Measurements from ENCODE around the gene ACTN1. TPM values are rescaled to one million over a fixed set of nuclear protein-coding genes. Genes with fewer than 3 reads are reported as not detected.

ACTN1 gene
- total RNA-seq, 4 donors from 2014 or later = 48.1 to 90.4 (median 64.8) TPM

DNA sequence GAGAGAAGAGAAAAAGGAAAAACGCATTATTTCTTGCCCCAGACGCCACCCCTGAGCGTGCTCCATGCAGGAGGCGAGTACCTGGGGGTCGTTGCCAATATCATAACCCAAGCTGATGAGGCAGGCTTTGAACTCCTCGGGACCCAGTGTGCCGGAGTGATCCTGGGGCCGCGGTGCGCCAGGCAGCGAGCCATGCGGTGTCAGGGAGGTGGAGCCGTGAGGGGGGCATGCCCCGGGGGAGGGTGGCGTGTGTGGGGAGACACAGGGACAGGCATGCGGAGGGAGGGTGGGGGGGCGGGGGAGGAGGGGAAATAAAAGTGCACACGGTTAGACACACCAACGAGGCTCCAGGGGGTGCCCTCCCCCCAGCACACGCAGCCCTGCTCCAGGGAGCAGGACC lies 100.2 kb downstream of the ACTN1 start:
- Histone ChIP-seq H3K27ac (no peak overlapping the region), H3K9me3 (no peaks in the 10 kb centered on the region), H3K4me1 (no peaks in the 10 kb centered on the region), H3K4me3 (replicated peaks in 1 of 3) (no peak overlapping the region), H3K36me3 (peaks cover 24 to 30% of the 10 kb centered on the region in 2 donors), H3K27me3 (no peaks in the 10 kb centered on the region)
- 93% methylated on average over 19 of the region's 20 CpGs for WGBS, 2 donors
- intact Hi-C loops (cut with DNase I) = no loop called here
- DNase-seq = no peak
- TF ChIP-seq, protein P1, sequence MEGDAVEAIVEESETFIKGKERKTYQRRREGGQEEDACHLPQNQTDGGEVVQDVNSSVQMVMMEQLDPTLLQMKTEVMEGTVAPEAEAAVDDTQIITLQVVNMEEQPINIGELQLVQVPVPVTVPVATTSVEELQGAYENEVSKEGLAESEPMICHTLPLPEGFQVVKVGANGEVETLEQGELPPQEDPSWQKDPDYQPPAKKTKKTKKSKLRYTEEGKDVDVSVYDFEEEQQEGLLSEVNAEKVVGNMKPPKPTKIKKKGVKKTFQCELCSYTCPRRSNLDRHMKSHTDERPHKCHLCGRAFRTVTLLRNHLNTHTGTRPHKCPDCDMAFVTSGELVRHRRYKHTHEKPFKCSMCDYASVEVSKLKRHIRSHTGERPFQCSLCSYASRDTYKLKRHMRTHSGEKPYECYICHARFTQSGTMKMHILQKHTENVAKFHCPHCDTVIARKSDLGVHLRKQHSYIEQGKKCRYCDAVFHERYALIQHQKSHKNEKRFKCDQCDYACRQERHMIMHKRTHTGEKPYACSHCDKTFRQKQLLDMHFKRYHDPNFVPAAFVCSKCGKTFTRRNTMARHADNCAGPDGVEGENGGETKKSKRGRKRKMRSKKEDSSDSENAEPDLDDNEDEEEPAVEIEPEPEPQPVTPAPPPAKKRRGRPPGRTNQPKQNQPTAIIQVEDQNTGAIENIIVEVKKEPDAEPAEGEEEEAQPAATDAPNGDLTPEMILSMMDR (IDR thresholded peaks at IDR 0.05) = no peak
- TF ChIP-seq POLR2A (IDR thresholded peaks at IDR 0.05) = no peak

DNA sequence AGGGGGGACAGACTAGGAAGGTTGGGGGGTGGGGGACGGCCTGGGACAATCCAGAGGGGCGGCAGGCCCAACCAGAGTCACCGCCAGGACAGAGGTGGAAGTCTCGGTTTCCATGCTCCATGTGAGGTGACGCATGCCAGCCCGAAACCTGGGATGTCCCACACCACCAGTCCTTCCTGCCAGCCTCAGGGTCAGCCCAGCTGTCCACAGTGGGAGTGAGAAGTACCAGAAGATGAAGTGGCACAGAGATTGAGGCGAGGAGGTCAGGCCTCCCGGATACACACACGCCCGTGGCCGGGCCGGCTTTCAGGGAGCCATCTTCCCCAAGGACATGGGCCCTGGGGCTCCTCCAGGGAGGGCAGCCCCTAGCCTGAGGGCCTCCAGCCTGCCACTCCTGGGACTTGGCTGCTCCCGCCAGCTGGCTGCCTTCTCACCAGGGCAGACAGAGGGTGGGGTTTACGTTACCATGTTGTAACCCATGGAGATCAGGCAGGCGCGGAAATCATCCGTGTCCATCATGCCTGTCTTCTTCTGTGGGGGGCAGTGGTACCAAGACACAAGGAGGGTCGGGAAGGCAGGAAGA lies 101.0 kb downstream of the ACTN1 start:
- no peaks in the 10 kb centered on the region for H3K9me3 ChIP-seq
- no peak for DNase-seq
- H3K36me3 ChIP-seq = peaks cover 31 to 33% of the 10 kb centered on the region in 2 donors
- no peak for TF ChIP-seq POLR2A (IDR thresholded peaks at IDR 0.05)
- TF ChIP-seq, protein P1 (IDR thresholded peaks at IDR 0.05) = no peak
- H3K27ac ChIP-seq = no peak overlapping the region
- WGBS, 2 donors = 96% methylated on average over 6 to 10 of the region's 18 CpGs
- no peaks in the 10 kb centered on the region for H3K4me1 ChIP-seq
- intact Hi-C loops (cut with DNase I) = no loop called here
- H3K27me3 ChIP-seq = no peaks in the 10 kb centered on the region
- no peak overlapping the region for H3K4me3 ChIP-seq (replicated peaks in 1 of 3)

DNA sequence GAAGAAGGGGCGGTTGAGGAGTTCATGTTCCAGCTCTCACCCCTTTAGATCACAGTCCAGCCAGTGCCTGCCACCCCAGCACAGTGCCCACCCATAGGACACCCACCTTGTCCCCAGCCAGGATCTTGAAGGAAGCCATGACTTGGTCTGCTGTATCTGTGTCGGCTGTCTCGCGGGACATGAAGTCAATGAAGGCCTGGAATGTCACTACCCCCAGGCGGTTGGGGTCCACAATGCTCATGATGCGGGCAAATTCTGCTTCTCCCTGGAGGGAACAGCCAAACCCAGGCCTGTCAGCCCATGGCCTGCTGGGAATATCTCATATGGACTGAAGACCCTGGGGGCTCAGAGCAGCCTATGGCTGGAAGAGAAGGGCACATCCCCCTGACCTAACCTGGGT lies 102.1 kb downstream of the ACTN1 start:
- Histone ChIP-seq H3K4me1 (no peaks in the 10 kb centered on the region), H3K27ac (no peak overlapping the region), H3K9me3 (no peaks in the 10 kb centered on the region), H3K4me3 (replicated peaks in 1 of 3) (no peak overlapping the region), H3K36me3 (peaks cover 25 to 35% of the 10 kb centered on the region in 2 donors), H3K27me3 (no peaks in the 10 kb centered on the region)
- 92 to 100% methylated on average over 4 to 6 of the region's 6 CpGs for WGBS, 2 donors
- no peak for TF ChIP-seq POLR2A (IDR thresholded peaks at IDR 0.05)
- TF ChIP-seq, protein P1 (IDR thresholded peaks at IDR 0.05) = no peak
- intact Hi-C loops (cut with DNase I) = no loop called here
- no peak for DNase-seq

DNA sequence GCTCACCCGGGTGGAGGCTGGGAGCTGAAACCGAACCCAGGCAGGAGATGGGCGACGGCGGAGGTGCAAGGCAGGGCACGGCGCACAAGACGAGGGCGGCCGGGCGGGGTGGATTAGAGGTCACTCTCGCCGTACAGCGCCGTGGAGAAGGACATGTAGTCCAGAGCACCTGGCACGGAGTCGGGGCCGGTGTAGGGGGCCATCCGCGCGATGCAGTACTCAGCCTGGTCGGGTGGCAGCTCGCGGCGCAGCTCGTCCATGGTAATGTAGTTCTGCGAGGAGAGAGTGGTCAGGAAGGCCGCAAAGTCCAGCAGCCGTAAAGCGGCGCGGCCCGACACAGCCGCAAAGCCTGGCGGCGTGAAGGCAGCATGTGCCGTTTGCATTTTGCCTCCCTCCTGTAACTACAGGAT lies 104.4 kb downstream of the ACTN1 start:
- Histone ChIP-seq H3K4me3 (replicated peaks in 1 of 3) (no peak overlapping the region), H3K27me3 (no peaks in the 10 kb centered on the region), H3K9me3 (no peaks in the 10 kb centered on the region), H3K36me3 (peaks cover 19 to 34% of the 10 kb centered on the region in 2 donors), H3K27ac (no peak overlapping the region), H3K4me1 (no peaks in the 10 kb centered on the region)
- intact Hi-C loops (cut with DNase I) = no loop called here
- 90 to 97% methylated on average over 37 of the region's 37 CpGs for WGBS, 2 donors
- DNase-seq = peak in 1 of 2 donors; percentile 14
- TF ChIP-seq, protein P1 (IDR thresholded peaks at IDR 0.05) = no peak
- TF ChIP-seq POLR2A (IDR thresholded peaks at IDR 0.05) = no peak

DNA sequence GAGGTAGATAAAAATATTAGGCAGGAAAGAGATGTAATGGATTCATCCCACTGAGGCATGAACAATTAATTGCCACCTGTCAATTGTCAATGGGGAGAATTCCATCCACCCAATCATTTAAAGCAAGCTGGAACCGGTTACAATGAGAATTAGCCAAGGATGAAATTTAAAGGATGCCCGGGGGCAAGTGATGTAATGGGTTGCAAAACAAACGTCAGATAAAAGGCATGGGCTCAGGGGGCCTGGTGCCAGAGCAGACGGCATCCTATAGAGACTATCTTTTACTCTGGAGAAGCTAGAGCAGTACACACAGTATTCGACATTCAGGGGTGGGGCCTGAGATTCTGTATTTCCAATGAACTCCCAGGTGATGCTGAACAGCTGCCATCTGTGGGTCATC lies 105.7 kb downstream of the ACTN1 start:
- Histone ChIP-seq H3K4me3 (replicated peaks in 1 of 3) (no peak overlapping the region), H3K4me1 (no peaks in the 10 kb centered on the region), H3K36me3 (peaks cover 19 to 27% of the 10 kb centered on the region in 2 donors), H3K27me3 (no peaks in the 10 kb centered on the region), H3K27ac (no peak overlapping the region), H3K9me3 (no peaks in the 10 kb centered on the region)
- DNase-seq = no peak
- TF ChIP-seq, protein P1 (IDR thresholded peaks at IDR 0.05) = no peak
- TF ChIP-seq POLR2A (IDR thresholded peaks at IDR 0.05) = no peak
- WGBS, 2 donors = 76 to 83% methylated on average over 5 of the region's 5 CpGs
- intact Hi-C loops (cut with DNase I) = no loop called here
